Stimulated activated CD8-positive, alpha-beta memory T cell treated with anti-CD3 and anti-CD28 coated beads, Interleukin-15, amount 100 ng/mL, for 1 hour (primary cell): ENCODE data around the gene TBC1D22A.
"Not testable (repeated sequence)": the region's sequence is repeated elsewhere in the genome, so short reads cannot be mapped to it uniquely, and the experiment has no call there.

Experiments
- DNase-seq: peaks from one replicate; pipeline ENCODE4 v3.0.0-alpha.2; 2020; ENCODE audit warnings: low read depth

The TBC1D22A gene

DNA sequence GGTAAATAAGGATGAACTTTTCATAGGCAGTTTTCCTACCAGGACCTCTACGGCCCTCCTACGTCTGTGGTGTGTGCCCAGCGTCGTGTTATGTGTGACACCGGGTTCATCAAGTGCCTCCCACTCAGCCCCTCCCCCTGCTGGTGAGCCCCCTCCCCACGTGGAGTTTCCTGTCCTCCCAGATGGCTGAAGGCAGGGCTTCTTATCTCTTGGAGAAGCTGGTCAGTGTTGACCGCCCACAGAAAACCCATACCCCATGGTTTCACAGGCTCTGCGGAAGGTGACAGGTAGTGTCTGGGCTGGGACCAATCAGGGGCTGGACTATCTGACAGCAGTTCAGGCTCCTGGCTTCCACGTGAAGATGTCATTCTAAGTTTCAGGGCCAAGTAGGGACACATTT, 393.5 kb downstream of the TBC1D22A start:
- DNase-seq, result no peak

GRCh38 chr22:47156352-47157092, 394.1 kb downstream of the TBC1D22A start:
- no peak for DNase-seq

GRCh38 chr22:47157093-47157420, 394.6 kb downstream of the TBC1D22A start:
- DNase-seq, result no peak

- no peak for DNase-seq
Measured at GRCh38 chr22:47157486-47158270, 395.2 kb downstream of the TBC1D22A start.

DNA sequence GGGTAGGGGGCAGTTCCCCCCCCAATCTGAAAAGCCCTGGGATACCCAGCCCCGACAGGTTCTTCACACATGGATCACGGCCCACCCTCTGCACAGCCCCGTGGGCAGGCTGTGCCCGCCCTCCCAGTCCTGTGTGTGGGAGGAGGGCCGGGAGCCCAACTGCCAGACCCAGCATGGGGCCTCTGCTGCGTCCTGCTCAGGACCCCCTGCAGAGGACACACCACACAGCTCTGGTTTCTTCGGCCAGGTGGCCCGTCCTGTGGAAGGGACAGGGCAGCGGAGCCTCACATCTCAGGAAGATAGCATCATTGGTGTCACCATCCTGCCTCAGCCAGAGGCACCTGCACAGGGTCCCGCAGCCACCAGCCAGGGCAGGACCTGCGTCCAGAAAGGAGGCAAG, 396.0 kb downstream of the TBC1D22A start:
- DNase-seq, result no peak

- no peak for DNase-seq
Measured at GRCh38 chr22:47159592-47159991, 397.1 kb downstream of the TBC1D22A start.

- DNase-seq, result no peak
Measured at GRCh38 chr22:47160141-47160541, 397.7 kb downstream of the TBC1D22A start.

GRCh38 chr22:47160781-47161520, 398.5 kb downstream of the TBC1D22A start:
- DNase-seq, result no peak

DNA sequence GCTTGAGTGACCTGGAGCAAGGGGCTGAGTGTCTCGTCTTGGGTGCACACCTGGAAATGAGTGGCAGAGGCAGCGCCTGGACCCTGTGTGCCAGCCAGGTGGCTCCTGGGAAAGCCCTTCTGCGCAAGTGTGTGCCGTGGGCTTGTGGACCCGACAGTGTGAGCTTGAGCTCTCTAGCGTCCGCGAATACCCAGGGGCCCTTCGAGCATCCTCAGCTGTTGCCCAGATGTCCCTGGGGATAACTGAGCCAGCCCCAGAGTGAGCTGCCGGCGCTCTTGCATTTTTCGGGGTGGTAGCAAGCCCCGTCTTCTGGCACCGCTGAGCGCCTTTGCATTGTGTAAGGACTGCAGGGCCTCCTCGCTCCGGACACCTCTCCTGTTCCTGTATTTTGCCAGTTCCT, 399.2 kb downstream of the TBC1D22A start:
- no peak for DNase-seq

- no peak for DNase-seq
Measured at GRCh38 chr22:47162865-47163264, 400.4 kb downstream of the TBC1D22A start.

- DNase-seq, result no peak
Measured at GRCh38 chr22:47163481-47163855, 401.0 kb downstream of the TBC1D22A start.

DNA sequence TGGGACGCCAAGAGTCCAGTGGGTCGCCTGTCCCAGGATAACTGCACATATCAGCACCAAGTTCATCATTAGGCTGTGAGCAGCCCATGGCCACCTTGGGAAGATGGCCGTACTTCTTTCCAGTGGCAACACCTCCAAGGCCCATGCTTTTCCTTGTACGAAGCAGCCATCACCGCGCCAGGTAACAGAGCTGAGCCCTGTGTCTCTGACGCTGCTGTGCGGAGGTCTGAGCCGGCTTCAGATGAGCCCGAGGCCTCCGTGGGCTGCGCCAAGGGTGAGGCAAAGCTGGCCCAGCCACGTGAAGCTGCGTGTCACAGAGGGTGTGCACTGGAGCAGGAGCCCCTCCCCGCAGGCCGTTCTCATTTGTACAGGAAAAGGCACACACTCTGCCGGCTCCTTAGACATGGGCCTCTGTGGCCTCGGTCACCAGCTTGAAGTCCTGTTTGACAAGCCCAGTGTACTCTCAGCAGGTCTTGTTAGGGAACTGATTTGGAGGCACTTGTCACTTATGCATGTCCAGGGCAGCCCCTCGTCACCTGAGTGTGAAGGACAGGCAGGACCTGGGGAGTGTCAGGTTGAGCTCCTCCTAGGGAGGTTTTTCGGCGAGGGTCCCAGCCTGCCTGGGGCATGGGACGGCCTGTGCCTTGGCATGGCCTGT, 401.5 kb downstream of the TBC1D22A start:
- DNase-seq, result no peak

- DNase-seq, result no peak
Measured at GRCh38 chr22:47164514-47165337, 402.3 kb downstream of the TBC1D22A start.

GRCh38 chr22:47165338-47166032, 403.0 kb downstream of the TBC1D22A start:
- DNase-seq, result no peak

DNA sequence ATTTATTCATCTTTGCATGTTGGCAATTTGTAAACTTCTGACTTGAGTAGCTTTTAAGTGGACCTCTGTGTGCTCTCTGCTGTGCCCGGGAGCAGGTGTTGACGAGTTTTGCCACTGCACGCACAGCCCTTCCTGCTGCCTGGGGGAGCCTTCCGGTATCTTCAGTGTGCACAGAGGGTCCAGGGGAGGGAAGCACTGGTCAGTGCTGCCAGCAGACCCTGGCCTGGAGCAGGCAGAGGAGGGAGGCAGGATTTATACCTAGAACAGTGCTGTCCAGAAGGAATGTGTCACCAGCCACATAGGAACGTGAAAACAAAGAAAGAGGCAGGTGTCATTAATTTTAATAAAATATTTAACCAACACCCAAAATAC, 403.6 kb downstream of the TBC1D22A start:
- DNase-seq, result no peak

DNA sequence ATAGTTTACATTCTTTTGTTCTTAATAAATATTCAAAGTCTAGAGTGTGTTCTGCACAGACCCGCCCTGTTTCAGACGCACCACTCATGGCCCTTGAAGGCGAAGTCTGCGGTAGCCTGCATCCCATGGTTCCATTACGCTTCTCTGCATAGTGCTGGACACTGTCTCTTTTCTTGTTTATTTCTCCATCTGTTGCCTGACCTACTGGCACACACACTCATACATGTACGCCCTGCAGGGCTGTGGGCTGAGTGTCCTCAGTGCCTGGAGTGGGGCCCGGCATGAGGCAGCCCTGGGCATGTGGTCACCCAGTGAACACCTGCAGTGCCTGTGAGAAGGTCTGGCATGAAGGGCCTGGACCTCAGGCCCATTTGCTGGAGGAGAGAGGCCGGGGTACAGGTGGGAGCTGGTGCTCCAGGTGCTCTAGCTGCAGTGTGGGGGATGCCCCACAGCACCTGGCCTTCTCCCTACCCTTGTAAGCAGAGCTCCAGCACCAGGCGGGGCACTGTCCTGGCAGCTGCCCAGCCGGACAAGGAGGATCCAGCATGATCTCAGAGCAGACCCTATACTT, 404.1 kb downstream of the TBC1D22A start:
- DNase-seq, result no peak

DNA sequence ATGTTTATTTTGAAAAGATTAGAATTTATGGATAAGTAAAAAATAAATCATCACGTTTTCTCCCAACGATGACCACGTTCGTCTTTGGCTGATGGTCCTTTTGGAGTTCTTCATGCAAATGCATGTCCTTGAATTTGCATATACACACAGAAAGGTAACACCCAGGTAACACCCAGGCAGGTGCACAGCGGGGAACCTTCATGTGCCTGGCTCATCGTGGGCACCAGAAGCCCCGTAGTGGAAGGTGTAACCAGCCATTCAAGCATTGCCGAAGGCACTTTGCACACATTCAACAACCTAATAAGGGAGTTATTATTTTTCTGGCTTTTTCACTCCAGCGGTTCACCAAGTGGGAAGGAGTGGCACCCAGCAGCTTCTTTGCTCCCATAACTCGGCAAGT, 404.6 kb downstream of the TBC1D22A start:
- no peak for DNase-seq

GRCh38 chr22:47167921-47168320, 405.5 kb downstream of the TBC1D22A start:
- not testable (repeated sequence) for DNase-seq

DNA sequence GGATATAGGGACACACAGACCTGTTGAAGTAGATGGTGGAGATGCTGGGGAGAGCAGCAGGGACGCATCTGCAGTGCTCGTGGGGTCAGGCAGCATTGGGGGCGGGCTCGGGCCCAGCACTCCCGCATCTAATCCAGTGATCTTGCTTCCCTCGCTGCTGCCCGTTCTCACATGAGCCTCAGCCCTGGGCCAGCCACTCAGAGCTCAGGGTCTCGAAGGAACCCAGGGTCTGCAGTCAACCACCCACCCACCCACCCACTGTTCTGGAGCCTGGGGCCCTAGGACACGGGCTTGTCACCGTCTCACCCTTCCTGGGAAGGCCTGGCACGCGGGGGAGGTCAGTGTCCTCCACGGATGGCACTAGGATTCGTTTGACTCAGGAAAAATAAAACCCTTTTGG, 406.0 kb downstream of the TBC1D22A start:
- DNase-seq, result no peak

DNA sequence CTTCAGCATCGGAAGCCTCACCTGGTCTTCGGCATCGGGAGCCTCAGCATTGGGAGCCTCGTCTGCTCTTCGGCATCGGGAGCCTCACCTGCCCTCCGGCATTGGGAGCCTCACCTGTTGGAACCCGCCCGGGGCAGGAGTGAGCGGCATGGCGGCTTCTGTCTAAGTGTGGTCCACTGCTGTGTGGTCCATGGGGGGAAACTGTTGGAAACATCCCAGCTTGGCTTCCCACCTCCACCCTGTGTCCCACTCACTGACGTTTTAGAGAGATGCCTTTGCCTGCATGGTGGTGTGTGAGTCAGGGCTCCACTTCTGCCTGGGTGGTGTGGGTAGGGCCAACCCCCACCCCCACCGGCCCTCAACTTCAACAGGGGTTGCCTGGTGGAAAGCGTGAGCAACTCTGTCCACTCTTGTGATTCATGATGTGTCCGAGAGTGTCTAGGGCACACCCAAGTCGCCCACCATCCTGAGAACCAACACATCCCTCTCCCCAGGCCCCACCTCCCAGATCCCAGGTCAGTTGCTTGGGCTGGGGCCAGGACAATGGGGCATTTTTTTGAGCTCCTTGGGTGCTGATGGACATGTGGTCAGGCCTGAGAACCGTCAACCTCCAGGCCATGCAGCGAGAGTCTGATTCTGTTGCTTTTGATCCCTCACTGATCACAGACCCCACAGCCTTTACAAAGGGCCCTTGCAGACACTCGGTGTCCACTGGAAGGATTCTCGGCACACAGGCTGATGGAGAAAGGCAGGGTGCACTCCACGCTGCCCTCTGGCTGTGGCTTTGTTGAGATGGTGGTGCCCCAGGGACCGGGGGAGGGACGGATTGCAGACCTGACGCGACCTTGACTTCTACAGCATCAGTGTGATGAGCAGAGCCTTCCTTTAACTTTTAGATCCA, 406.7 kb downstream of the TBC1D22A start:
- DNase-seq, result no peak
